Thyroid gland (tissue), 4 donors: ENCODE results near the gene ELF5.

Source experiments
- POLR2A ChIP-seq, 2 donors: fragments of 450-650 bp; IDR thresholded peaks; one replicate each; pipeline ENCODE4 v1.6.1; 2017; ENCODE audit warnings: antibody characterized with exemption in 2 of 2, mild to moderate bottlenecking in 2 of 2, moderate library complexity in 1 of 2
- TF ChIP-seq, protein P1 (sequence below), 6 experiments: fragments of 200-600 bp in 3 of 6; fragments of 450-650 bp in 3 of 6; sonication (generic) in 3 of 6; IDR thresholded peaks; one replicate each; pipeline ENCODE4 v1.5.1; 2016 to 2019; ENCODE audit warnings: antibody characterized with exemption in 6 of 6, mild to moderate bottlenecking in 2 of 6, inconsistent platforms in 1 of 6, moderate library complexity in 1 of 6

DNA sequence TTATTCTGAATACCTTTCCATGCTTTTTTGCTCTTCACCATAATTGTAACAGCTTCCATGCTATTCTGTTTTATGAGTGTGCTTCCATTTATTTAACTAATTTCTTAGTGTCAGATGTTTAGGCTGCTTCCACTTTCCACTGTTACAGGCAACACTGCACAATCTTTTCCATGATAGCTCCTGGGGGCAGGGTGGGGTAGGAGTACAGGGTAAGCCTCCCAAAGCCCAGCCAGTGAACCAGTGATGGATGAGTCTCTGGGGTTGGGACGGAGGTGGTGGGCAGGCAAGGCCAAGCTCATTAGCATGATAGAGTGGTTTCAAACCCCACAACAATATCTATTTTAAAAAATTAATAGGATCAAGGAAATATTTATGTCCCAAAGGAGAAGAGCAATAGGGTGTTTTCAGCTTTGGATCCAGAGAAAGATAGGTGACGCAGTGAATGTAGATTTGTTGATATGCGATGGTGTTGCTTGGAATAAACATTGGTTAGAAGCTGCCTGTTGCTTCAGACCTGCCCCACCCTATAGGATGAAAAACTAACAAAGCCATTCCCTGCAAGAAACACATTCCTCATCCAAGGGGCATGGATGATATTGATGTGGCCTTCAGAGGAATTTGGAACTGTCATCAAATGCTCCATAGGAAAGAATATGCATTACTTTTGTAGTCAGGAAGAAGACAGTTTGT, 17.1 kb upstream of the ELF5 start:
- TF ChIP-seq, protein P1, sequence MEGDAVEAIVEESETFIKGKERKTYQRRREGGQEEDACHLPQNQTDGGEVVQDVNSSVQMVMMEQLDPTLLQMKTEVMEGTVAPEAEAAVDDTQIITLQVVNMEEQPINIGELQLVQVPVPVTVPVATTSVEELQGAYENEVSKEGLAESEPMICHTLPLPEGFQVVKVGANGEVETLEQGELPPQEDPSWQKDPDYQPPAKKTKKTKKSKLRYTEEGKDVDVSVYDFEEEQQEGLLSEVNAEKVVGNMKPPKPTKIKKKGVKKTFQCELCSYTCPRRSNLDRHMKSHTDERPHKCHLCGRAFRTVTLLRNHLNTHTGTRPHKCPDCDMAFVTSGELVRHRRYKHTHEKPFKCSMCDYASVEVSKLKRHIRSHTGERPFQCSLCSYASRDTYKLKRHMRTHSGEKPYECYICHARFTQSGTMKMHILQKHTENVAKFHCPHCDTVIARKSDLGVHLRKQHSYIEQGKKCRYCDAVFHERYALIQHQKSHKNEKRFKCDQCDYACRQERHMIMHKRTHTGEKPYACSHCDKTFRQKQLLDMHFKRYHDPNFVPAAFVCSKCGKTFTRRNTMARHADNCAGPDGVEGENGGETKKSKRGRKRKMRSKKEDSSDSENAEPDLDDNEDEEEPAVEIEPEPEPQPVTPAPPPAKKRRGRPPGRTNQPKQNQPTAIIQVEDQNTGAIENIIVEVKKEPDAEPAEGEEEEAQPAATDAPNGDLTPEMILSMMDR (IDR thresholded peaks at IDR 0.05): no peak
- TF ChIP-seq POLR2A (IDR thresholded peaks at IDR 0.05): no peak
